ENCODE results near the gene CDKAL1.

Gene CDKAL1

GRCh38 chr6:21163838-21164180, 629.6 kb downstream of the CDKAL1 start:
- no peak for TF ChIP-seq POLR2AphosphoS5 (IDR thresholded peaks at IDR 0.05; ENCODE audit: low read depth, low read length)
- TF ChIP-seq POU2F2 (IDR thresholded peaks at IDR 0.05; ENCODE audit: low read depth, low read length), result no peak
- no peak for TF ChIP-seq PAX5 (IDR thresholded peaks at IDR 0.05; ENCODE audit: insufficient read depth, low read length, severe bottlenecking)
- no peak for TF ChIP-seq SPI1 (IDR thresholded peaks at IDR 0.05; ENCODE audit: low read depth, low read length)
- no peak for TF ChIP-seq POLR2A (IDR thresholded peaks at IDR 0.05; ENCODE audit: low read depth, low read length)
- TF ChIP-seq TAF1 (IDR thresholded peaks at IDR 0.05; ENCODE audit: low read depth, low read length), result no peak
- DNase-seq (ENCODE audit: insufficient read length, low spot score) (no peak), FAIRE-seq (no peak)

- FAIRE-seq, result no peak
These were observed 630.6 kb downstream of the CDKAL1 start for GRCh38 chr6:21164768-21165326.

GRCh38 chr6:21166754-21167153, 632.5 kb downstream of the CDKAL1 start:
- FAIRE-seq (no peak), DNase-seq (ENCODE audit: insufficient read length, low spot score) (no peak)
- TF ChIP-seq PAX5 (IDR thresholded peaks at IDR 0.05; ENCODE audit: insufficient read depth, low read length, severe bottlenecking) (no peak), TAF1 (IDR thresholded peaks at IDR 0.05; ENCODE audit: low read depth, low read length) (no peak), POU2F2 (IDR thresholded peaks at IDR 0.05; ENCODE audit: low read depth, low read length) (no peak), POLR2AphosphoS5 (IDR thresholded peaks at IDR 0.05; ENCODE audit: low read depth, low read length) (no peak), SPI1 (IDR thresholded peaks at IDR 0.05; ENCODE audit: low read depth, low read length) (no peak), POLR2A (IDR thresholded peaks at IDR 0.05; ENCODE audit: low read depth, low read length) (no peak)

More at GRCh38 chr6:21164768-21165326, 630.6 kb downstream of the CDKAL1 start:
- no peak for DNase-seq (ENCODE audit: insufficient read length, low spot score)
- TF ChIP-seq POLR2A (IDR thresholded peaks at IDR 0.05; ENCODE audit: low read depth, low read length) (no peak), TAF1 (IDR thresholded peaks at IDR 0.05; ENCODE audit: low read depth, low read length) (no peak), SPI1 (IDR thresholded peaks at IDR 0.05; ENCODE audit: low read depth, low read length) (peak; percentile 75), PAX5 (IDR thresholded peaks at IDR 0.05; ENCODE audit: insufficient read depth, low read length, severe bottlenecking) (no peak), POLR2AphosphoS5 (IDR thresholded peaks at IDR 0.05; ENCODE audit: low read depth, low read length) (no peak), POU2F2 (IDR thresholded peaks at IDR 0.05; ENCODE audit: low read depth, low read length) (no peak)

GRCh38 chr6:21167790-21168189, 633.5 kb downstream of the CDKAL1 start:
- TF ChIP-seq POLR2A (IDR thresholded peaks at IDR 0.05; ENCODE audit: low read depth, low read length), result no peak
- FAIRE-seq, result no peak
- DNase-seq (ENCODE audit: insufficient read length, low spot score), result no peak

GRCh38 chr6:21171801-21172200, 637.5 kb downstream of the CDKAL1 start:
- TF ChIP-seq TAF1 (IDR thresholded peaks at IDR 0.05; ENCODE audit: low read depth, low read length), result no peak
- no peak for TF ChIP-seq POLR2AphosphoS5 (IDR thresholded peaks at IDR 0.05; ENCODE audit: low read depth, low read length)
- no peak for TF ChIP-seq POU2F2 (IDR thresholded peaks at IDR 0.05; ENCODE audit: low read depth, low read length)
- no peak for TF ChIP-seq POLR2A (IDR thresholded peaks at IDR 0.05; ENCODE audit: low read depth, low read length)
- no peak for TF ChIP-seq SPI1 (IDR thresholded peaks at IDR 0.05; ENCODE audit: low read depth, low read length)
- TF ChIP-seq PAX5 (IDR thresholded peaks at IDR 0.05; ENCODE audit: insufficient read depth, low read length, severe bottlenecking), result no peak
- FAIRE-seq (no peak), DNase-seq (ENCODE audit: insufficient read length, low spot score) (no peak)

- TF ChIP-seq POLR2AphosphoS5 (IDR thresholded peaks at IDR 0.05; ENCODE audit: low read depth, low read length) (no peak), PAX5 (IDR thresholded peaks at IDR 0.05; ENCODE audit: insufficient read depth, low read length, severe bottlenecking) (no peak), POLR2A (IDR thresholded peaks at IDR 0.05; ENCODE audit: low read depth, low read length) (no peak), POU2F2 (IDR thresholded peaks at IDR 0.05; ENCODE audit: low read depth, low read length) (no peak), TAF1 (IDR thresholded peaks at IDR 0.05; ENCODE audit: low read depth, low read length) (no peak), SPI1 (IDR thresholded peaks at IDR 0.05; ENCODE audit: low read depth, low read length) (no peak)
- no peak for FAIRE-seq
- DNase-seq (ENCODE audit: insufficient read length, low spot score), result no peak
These were observed 638.8 kb downstream of the CDKAL1 start for GRCh38 chr6:21173031-21173430.

- DNase-seq (ENCODE audit: insufficient read length, low spot score), result no peak
- FAIRE-seq, result no peak
- no peak for TF ChIP-seq POLR2A (IDR thresholded peaks at IDR 0.05; ENCODE audit: low read depth, low read length)
- no peak for TF ChIP-seq POLR2AphosphoS5 (IDR thresholded peaks at IDR 0.05; ENCODE audit: low read depth, low read length)
- TF ChIP-seq SPI1 (IDR thresholded peaks at IDR 0.05; ENCODE audit: low read depth, low read length), result no peak
These were observed 639.4 kb downstream of the CDKAL1 start for GRCh38 chr6:21173678-21174077.

- no peak for TF ChIP-seq TAF1 (IDR thresholded peaks at IDR 0.05; ENCODE audit: low read depth, low read length)
- no peak for TF ChIP-seq POLR2A (IDR thresholded peaks at IDR 0.05; ENCODE audit: low read depth, low read length)
- no peak for TF ChIP-seq POU2F2 (IDR thresholded peaks at IDR 0.05; ENCODE audit: low read depth, low read length)
- no peak for TF ChIP-seq PAX5 (IDR thresholded peaks at IDR 0.05; ENCODE audit: insufficient read depth, low read length, severe bottlenecking)
- no peak for TF ChIP-seq POLR2AphosphoS5 (IDR thresholded peaks at IDR 0.05; ENCODE audit: low read depth, low read length)
- no peak for TF ChIP-seq SPI1 (IDR thresholded peaks at IDR 0.05; ENCODE audit: low read depth, low read length)
- FAIRE-seq, result no peak
- no peak for DNase-seq (ENCODE audit: insufficient read length, low spot score)
These were observed 641.9 kb downstream of the CDKAL1 start for GRCh38 chr6:21176197-21176596.

GRCh38 chr6:21180155-21180554, 645.9 kb downstream of the CDKAL1 start:
- TF ChIP-seq SPI1 (IDR thresholded peaks at IDR 0.05; ENCODE audit: low read depth, low read length), result no peak
- no peak for TF ChIP-seq POLR2AphosphoS5 (IDR thresholded peaks at IDR 0.05; ENCODE audit: low read depth, low read length)
- TF ChIP-seq POU2F2 (IDR thresholded peaks at IDR 0.05; ENCODE audit: low read depth, low read length), result no peak
- no peak for TF ChIP-seq PAX5 (IDR thresholded peaks at IDR 0.05; ENCODE audit: insufficient read depth, low read length, severe bottlenecking)
- TF ChIP-seq POLR2A (IDR thresholded peaks at IDR 0.05; ENCODE audit: low read depth, low read length), result no peak
- no peak for TF ChIP-seq TAF1 (IDR thresholded peaks at IDR 0.05; ENCODE audit: low read depth, low read length)
- FAIRE-seq (peak; percentile 54), DNase-seq (ENCODE audit: insufficient read length, low spot score) (no peak)

GRCh38 chr6:21180800-21181337, 646.6 kb downstream of the CDKAL1 start:
- no peak for FAIRE-seq
- DNase-seq (ENCODE audit: insufficient read length, low spot score), result no peak
- TF ChIP-seq PAX5 (IDR thresholded peaks at IDR 0.05; ENCODE audit: insufficient read depth, low read length, severe bottlenecking) (no peak), TAF1 (IDR thresholded peaks at IDR 0.05; ENCODE audit: low read depth, low read length) (no peak), POU2F2 (IDR thresholded peaks at IDR 0.05; ENCODE audit: low read depth, low read length) (no peak), POLR2AphosphoS5 (IDR thresholded peaks at IDR 0.05; ENCODE audit: low read depth, low read length) (no peak), POLR2A (IDR thresholded peaks at IDR 0.05; ENCODE audit: low read depth, low read length) (no peak), SPI1 (IDR thresholded peaks at IDR 0.05; ENCODE audit: low read depth, low read length) (no peak)
